Fibroblast of gingiva (primary cell): Measurements from ENCODE around the gene MYBPC1.
"Not testable (repeated sequence)": the region's sequence is repeated elsewhere in the genome, so short reads cannot be mapped to it uniquely, and the experiment has no call there.

Source experiments
- DNase-seq: peaks from one replicate; pipeline ENCODE4 v3.0.0-alpha.2; 2011; ENCODE audit warnings: low read depth

MYBPC1 gene

DNA sequence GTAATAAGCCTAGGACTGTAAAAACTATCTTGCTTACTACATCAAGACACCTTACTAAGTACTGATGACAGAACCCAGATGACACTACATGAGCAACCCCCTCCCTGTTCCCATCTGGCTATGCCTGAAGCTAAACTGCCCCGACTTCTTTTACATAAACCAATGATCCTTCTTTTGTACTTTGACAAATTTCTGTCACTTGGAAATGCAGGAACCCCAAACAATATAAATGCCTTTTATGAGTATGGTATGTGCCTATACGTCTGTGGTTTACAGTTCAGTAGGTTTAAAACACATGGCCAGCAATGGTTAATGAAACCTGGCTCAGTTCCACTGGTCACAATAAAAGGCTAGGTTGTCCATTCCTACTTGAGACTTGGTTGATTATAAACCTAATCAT is 138.4 kb downstream of the MYBPC1 start:
- DNase-seq, result no peak

DNA sequence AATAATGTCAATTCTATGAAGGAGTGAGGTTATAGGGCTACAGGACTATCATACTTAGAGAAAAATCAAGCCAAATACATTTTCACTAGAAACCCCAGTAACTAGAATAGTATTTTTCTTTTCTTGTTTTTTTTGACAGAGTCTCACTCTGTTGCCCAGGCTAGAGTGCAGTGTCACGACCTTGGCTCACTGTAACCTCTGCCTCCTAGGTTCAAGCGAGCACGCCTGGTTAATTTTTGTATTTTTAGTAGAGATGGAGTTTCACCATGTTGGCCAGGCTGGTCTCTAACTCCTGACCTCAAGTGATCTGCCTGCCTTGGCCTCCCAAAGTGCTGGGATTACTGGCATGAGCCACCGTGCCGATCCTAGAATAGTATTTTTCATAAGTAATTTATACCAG is 139.7 kb downstream of the MYBPC1 start:
- not testable (repeated sequence) for DNase-seq
